Stimulated activated CD4-positive, alpha-beta T cell treated with anti-CD3 and anti-CD28 coated beads, Interleukin-12 subunit alpha, Interleukin-12 subunit beta, amount 100 ng/mL, for 24 hours (primary cell): ENCODE measurements around the gene UBB.
"Not testable (repeated sequence)": the region's sequence is repeated elsewhere in the genome, so short reads cannot be mapped to it uniquely, and the experiment has no call there.

Experiments
- DNase-seq, 2 experiments: peaks; one replicate each; pipeline ENCODE4 v3.0.0-alpha.2; 2020; ENCODE audit warnings: low read depth in 2 of 2

The UBB gene

DNA sequence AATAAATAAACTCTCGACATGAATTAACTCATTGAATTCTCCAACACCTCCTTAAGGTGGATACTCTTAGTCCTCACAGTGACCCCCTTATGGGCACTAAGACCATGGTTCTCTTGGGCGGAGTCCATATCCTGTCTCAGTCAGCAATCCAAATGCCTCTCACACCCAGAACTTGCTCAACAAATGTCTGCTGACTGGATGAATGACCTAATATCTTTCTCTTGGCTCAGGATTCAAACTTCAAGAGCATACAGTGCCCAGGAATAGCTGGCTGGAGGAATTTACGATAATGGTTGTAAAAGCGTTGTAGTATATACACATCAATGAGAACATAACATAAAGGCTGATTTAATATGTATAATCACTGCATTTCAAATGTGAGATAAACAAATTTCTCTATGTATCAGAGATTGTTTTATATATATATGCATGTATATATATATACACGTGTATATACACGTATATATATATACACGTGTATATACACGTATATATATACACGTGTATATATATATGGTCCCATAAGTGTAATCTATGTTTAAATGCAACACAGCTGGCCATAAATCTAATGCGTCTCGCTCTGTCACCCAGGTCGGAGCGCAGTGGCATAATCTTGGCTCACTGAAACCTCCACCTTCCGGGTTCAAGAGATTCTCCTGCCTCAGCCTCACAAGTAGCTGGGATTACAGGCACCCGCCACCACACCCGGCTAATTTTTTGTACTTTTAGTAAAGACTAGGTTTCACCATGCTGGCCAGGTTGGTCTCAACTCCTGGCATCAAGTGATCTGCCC, 6.5 kb upstream of the UBB start:
- no peak for DNase-seq

DNA sequence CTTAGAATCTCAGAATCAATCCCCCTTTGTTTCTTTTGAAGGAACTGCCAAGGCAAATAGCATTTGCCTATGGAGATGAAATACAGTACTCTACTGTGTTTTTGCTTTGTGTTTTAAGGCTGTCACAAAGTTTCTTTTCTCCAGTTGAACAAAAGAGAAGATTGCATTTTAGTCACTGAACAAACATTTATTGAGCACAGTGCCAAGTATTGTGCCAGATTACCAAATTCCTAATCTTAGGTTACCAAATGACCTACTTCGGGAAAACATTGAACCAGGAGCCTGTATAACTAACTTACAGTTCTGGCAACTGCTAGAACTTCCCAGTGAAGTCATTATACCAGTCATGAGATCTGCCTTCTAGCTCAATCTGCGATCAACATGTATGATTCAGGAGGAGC, 3.0 kb upstream of the UBB start:
- no peak for DNase-seq

DNA sequence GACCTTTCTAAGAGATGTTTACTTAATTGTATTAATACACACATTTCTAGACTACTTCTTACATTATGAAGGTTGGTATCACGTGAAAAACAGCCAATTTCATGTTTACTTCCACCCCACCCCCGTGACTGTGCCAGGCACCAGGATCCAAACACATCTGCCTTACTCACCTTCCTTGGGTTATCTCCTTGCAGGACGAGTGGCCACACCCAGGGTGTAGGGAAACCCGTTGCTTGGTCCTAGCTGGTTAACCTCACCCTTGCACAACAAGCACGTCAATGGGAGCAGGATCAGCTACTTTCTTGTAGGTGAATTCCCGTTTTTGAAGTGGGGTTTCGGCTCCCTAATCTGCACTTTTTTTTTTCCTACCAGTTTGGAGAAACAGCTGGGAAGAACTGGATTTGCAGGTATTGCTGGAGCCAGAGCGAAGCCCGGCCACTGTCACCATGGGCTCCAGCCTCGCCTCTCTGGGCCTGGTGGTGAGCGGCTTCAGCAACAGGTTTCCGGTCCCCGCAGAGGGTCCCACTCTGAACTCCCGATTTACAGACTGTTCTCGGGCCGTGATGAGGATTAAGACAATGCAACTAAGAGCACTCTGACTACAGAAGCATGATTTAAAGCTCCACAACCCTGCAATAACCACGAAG, 2.1 kb upstream of the UBB start:
- DNase-seq, result no peak

DNA sequence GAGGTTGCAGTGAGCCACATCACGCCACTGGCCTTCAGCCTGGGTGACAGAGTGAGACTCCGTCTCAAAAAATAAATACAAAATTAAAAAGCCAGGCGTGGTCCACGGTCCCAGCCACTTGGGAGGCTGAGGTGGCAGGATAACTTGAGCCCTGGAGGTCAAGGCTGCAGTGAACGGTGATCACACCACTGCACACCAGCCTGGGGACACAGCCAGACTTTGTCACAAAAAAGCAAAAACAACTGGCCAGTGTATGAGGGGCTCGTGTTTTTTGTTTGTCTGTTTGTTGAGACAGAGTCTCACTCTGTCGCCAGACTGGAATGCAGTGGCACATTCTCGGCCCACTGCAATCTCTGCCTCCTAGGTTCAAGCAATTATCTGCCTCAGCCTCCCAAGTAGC, 1.2 kb upstream of the UBB start:
- no peak for DNase-seq

DNA sequence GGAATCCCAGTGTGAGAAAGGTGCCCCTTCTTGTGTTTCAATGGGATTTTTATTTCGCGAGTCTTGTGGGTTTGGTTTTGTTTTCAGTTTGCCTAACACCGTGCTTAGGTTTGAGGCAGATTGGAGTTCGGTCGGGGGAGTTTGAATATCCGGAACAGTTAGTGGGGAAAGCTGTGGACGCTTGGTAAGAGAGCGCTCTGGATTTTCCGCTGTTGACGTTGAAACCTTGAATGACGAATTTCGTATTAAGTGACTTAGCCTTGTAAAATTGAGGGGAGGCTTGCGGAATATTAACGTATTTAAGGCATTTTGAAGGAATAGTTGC, 567 bp downstream of the UBB start:
- DNase-seq, result peak; percentile 21 to 29

DNA sequence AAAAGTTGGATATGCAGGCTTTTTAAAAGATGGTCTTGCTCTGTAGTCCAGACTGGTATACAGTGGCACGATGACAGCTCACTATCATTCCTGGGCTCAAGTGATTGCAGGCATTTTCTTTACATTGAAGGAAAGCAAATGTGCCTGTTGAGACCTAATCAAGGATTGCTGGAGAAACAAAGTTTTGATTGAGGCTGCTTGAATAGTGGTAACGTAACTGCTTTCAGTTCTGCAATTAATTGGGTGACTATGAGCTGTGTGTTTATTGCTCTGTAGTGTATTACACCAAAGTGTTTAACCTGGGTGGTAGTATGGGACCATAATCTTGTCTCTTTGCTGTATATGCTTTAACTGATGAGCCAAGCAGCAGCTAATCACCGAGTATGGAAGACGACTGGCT, 2.3 kb downstream of the UBB start:
- no peak for DNase-seq

DNA sequence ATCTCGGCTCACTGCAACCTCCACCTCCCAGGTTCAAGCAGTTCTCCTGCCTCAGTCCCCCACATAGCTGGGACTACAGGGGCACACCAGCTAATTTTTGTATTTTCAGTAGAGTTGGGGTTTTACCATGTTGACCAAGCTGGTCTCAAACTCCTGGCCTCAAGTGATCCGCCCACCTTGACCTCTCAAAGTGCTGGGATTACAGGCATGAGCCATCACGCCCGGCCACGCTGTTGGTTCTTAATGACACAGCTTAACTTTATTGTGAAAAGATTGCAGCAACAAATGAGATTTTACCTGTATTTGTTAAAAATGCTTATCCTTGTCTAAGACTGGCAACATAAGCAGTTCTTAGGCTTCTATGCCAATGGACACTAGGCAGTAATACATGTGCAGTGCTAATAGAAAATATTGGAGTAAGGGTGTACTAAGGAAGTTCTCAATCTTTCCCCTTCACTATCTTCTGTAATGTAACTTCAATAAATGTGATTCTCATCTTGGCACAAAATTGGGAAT, 2.9 kb downstream of the UBB start:
- DNase-seq, result no peak

DNA sequence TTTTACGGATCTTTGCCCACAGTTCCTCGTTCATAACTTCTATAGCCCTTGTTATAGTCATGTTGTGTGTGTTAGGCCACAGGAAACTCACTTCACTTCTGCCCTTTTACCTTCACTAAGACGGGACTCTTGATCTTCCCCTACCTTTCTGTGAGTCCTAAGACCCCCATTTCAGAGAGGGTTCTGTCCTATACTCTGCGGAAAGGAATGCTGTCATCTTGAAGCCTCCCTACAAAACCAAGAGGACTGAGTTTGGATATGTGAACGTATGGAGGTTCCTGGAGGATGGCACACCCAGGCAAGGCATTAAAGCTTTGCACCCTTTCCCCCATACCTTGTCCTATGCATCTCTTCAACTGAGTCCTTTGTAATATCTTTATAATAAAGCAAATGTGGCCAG, 3.7 kb downstream of the UBB start:
- DNase-seq, result no peak

DNA sequence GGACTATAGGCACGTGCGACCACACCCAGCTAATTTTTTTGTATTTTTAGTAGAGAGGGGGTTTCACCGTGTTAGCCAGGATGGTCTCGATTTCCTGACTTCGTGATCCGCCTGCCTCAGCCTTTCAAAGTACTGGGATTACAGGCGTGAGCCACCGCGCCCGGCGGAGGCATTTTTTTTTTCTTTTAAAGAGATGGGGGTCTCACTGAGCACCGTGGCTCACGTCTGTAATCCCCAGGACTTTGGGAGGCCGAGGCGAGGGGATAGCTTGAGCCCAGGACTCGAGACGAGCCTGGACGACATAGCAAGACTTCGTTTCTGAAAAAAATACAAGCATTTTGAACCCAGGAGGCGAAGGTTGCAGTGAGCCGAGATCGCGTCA, 5.2 kb downstream of the UBB start:
- not testable (repeated sequence) for DNase-seq

DNA sequence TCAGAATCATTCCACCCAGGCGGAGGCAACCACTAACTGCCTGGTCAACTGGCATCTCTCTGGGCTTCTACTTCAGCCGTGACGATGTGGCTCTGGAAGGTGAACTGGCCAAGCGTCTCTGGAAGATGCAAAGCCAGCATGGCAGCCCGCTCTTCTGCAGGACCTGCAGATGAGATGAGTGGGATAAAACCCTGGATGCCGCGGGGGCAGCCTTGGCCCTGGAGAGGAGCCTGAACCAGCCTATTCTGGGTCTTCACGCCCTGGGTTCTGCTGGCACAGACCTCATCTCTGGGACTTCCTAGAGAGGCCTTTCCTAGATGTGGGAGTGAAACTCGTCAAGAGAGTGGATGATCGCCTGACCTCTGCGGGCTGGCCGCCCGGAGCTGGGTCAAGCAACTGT, 10.6 kb downstream of the UBB start:
- DNase-seq, result no peak

DNA sequence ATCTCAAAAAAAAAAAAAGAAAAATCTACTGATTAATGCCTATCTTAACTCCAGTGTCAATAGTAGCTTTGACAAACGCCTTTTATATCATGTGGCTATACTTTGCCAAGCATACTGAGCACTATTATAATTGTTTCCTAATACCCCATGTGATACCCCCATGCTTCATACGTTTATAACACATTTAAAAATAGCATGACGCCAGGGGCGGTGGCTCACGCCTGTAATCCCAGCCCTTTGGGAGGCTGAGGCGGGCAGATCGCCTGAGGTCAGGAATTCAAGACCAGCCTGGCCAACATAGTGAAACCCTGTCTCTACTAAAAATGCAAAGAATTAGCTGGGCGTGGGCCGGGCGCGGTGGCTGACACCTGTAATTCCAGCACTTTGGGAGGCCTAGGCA, 11.6 kb downstream of the UBB start:
- DNase-seq, result not testable (repeated sequence)

DNA sequence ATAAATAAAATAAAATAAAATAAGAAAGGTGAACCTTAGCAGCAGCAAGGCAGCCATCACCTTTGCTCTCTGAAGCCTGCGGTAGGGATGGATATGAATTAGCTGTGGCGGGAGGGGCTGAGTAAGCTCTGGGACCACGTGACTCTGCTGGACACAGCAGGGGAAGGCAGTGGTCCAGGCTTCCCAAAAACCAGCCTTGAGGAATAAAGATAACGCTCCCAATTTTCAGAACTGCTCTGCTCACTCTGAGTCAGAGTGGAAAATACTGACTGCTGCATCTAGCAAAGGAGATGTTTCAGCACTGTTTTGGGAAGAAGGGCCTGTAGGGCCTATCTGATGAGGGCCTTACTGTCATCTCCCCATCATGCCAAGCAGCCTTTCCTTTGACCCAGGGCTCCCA, 15.0 kb downstream of the UBB start:
- not testable (repeated sequence) for DNase-seq

DNA sequence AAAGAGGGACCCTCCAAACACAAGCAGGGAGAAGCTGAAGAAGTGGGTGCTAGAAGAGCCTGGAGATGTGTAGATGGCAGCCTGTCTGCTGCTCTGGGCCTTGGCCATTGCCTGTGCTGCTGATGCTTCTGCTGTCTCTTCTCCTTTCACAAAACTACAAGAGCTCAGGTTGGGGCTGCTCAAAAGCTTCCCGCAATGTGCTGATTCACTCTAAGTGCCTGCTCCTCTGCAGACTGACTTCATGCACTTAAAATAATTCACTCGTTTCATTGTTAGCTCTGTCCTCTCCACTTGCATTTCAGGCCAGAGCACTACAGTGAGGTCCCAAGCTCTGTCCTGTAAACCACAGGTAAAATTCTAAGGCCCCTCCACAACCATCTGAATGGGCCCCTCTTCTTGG, 15.8 kb downstream of the UBB start:
- DNase-seq, result not testable (repeated sequence)

DNA sequence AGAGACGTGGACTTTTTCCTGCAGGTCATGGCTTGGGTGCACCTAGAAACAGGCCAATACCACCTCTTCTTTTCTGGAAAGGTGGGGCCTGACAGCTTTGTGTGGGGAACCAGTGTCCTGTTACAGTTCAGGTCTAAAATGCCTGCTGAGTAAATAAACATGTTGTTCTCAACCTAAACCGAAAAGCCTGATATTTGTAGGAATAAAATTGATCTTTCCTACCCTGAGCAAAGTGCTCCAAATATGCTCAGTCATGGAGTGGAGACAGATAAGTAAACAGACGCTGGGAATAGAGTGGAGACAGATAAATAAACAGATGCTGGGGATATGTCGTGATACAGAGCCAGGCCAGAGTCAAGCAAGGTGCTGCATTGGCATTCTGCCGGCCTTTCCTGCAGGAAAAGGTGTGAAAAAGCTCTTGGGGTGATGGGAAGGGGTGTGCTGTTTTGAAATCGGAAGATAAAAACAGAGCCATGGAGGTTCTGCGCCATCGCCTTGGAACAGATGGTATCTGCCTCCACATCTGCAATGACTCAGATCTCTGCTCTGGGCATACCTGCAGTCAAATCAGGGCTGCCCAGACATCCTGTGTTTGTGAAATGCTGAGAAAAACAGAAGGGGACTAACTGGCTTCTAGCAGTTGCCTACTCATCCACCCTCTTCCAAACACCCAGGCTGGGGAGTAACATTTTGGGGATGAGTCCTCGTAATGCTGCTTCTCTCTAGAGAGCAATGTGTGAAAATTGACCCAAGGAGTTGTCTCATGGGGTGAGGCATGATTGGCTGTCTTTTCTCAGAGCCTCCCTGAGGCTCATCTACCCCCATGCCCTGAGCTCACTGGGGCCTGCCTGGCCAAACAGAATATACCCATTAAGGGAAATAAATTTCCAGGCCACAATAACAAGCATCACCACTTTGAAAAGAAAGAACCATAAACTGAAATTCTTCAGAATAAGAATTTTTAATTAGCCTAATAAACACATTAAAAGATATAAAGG, 17.7 kb downstream of the UBB start:
- no peak for DNase-seq

DNA sequence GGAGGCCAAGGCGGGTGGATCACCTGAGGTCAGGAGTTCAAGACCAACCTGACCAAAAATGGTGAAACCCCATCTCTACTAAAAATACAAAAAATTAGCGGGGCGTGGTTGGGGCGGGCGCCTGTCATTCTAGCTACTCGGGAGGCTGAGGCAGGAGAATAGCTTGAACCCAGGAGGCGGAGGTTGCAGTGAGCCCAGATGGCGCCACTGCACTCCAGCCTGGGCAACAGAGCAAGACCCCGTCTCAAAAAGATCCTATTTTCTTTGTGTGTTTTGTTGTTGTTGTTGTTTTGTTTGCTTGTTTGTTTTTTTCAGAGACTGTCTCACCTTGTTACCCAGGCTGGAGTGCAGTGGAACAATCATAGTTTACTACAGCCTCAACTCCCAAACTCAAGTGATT, 23.0 kb downstream of the UBB start:
- not testable (repeated sequence) for DNase-seq

DNA sequence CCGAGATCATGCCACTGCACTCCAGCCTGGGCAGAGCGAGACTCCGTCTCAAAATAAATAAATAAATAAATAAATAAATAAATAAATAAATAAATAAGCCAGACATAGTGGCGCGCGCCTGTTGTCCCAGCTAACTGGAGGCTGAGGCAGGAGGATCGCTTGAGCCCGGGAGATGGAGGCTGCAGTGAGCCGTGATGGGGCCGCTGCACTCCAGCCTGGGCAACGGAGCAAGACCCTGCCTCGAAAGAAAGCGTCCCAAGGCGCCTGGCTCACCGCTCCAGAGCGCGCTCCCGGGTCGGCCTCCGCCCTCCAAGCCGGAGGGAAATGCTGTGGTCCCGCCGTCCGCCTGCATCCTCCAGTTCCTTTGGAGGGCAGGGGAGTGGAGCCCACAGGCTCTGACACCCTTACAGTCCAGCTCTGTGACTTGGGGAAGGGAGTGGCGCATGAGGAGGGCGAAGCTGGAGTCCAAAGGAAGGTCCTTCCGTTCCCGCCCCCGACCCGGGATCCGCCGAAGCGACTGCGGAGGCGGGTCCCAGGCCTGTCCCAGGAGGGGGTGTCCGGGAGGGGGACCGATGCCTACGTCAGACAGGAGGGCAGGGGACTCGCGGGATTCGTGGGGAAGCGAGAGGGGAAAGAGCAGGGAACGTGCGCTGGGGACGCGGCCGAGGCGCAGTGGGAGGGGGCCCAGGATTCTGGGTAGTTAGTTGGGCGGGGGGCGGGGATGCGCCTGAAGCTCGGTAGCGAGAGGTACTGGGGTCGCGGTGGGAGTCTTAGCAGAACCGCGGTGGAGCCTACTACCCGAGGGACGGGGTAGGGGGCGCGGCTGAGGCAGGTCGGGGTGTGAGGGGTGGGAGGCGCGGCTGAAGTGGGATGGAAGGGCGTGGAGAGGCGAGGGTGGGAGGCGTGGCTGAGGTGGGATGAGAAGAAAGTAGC, 26.1 kb downstream of the UBB start:
- DNase-seq, result no peak

DNA sequence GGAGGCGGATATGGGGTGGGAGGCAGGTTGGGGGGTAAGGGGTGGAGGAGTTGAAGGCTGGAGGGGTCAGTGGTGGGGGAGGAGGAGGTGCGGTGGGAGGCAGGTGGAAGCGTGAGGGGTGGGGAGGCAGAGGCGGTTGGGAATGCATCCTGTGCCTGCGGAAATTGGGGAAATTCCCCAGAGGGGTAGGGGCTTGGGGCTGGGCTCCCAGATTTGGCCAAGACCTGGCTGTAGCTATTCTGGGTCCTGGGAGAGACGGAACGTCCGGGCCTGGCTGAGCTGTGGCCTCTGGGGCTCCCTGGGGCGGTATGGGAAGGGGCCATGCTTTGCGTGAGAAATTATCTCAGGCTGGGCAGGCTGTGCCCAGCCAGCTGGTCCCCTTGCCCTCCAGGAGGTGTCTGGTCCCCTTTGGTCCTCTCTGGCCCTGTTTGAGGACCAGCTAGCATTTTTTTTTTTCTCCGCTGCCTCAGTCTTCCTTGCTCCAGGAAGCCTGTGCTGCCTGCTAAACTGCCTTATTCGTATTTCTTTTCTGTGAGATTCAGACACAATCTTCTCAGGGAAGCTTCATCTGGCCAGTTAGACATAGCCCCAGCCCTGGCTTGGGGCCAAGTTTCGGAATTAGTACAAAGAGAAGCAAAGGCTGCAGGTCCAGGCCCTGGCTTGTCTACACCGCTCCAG, 27.2 kb downstream of the UBB start:
- DNase-seq, result no peak

DNA sequence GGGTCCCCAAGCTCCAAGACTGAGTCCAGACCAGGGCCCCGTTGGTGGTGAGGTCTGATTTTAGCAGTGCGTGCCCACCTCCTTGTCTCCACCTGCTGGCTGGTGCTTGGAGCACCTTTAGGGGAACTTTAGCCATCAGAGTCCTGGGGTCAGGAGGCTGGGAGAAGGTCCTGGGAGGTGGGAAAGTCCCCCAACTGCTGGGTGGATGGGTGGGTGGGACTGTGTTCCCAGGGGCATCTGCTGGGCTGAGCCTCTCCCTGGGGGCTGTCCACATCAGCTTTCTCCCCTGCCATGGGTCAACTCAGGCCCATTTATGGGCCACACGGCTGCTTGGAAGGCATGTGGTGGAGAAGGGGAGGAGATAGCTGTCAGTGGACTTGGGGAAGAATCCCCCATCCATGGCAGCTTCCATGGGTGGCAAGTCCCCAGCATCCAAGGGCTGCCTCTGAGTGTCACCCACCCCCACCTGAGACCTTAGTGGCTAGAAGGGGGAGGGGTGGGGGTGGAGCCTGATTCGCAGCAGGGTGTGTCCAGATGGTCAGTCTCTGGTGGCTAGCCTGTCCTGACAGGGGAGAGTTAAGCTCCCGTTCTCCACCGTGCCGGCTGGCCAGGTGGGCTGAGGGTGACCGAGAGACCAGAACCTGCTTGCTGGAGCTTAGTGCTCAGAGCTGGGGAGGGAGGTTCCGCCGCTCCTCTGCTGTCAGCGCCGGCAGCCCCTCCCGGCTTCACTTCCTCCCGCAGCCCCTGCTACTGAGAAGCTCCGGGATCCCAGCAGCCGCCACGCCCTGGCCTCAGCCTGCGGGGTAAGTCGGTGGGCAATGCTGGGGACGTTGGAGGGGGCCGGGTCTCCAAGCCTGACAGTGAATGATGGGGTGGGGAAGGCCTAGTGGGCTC, 34.4 kb downstream of the UBB start, which contains the start of gene TRPV2:
TSS of gene TRPV2 (plus strand) at position 541 of the 894 bp plus-strand sequence. CDS start 2,098 bp downstream, outside the sequence.
- DNase-seq, result peak in 1 of 2 experiments; percentile 42

DNA sequence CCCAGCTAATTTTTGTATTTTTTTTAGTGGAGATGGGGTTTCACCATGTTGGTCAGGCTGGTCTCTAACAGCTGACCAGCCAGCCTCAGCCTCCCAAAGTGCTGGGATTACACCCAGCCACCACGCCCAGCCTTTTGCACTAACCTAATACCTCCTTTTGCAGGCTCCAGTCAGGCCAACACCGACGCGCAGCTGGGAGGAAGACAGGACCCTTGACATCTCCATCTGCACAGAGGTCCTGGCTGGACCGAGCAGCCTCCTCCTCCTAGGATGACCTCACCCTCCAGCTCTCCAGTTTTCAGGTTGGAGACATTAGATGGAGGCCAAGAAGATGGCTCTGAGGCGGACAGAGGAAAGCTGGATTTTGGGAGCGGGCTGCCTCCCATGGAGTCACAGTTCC, 36.5 kb downstream of the UBB start:
- no peak for DNase-seq
